ENCODE measurements around the gene MASP1. TPM values are rescaled to one million over a fixed set of nuclear protein-coding genes. Genes with fewer than 3 reads are reported as not detected.
A peak's percentile ranks its signal among the peaks of the same experiment; 100 is the strongest.

Gene MASP1
- total RNA-seq, 1 donor from 2014 or later: not detected

- Histone ChIP-seq H3K27me3 (ENCODE audit: control insufficient read depth, insufficient read depth, low read length) (no peaks in the 10 kb centered on the region), H3K4me3 (ENCODE audit: low read depth, low read length) (no peak overlapping the region), H3K36me3 (ENCODE audit: control insufficient read depth, insufficient read depth, low read length) (no peaks in the 10 kb centered on the region)
- no peak for TF ChIP-seq CTCF (IDR thresholded peaks at IDR 0.05; ENCODE audit: insufficient read depth, low read length, poor library complexity, severe bottlenecking)
- no peak for DNase-seq (ENCODE audit: low read depth)
Observed at GRCh38 chr3:187237741-187238140, 53.8 kb downstream of the MASP1 start.

GRCh38 chr3:187236962-187237361, 54.6 kb downstream of the MASP1 start:
- TF ChIP-seq CTCF (IDR thresholded peaks at IDR 0.05; ENCODE audit: insufficient read depth, low read length, poor library complexity, severe bottlenecking): no peak
- Histone ChIP-seq H3K4me3 (ENCODE audit: low read depth, low read length) (no peak overlapping the region), H3K27me3 (ENCODE audit: control insufficient read depth, insufficient read depth, low read length) (no peaks in the 10 kb centered on the region), H3K36me3 (ENCODE audit: control insufficient read depth, insufficient read depth, low read length) (no peaks in the 10 kb centered on the region)
- no peak for DNase-seq (ENCODE audit: low read depth)

GRCh38 chr3:187230011-187230410, 61.5 kb downstream of the MASP1 start:
- H3K4me3 ChIP-seq (ENCODE audit: low read depth, low read length): no peak overlapping the region
- DNase-seq (ENCODE audit: low read depth): no peak
- no peaks in the 10 kb centered on the region for H3K27me3 ChIP-seq (ENCODE audit: control insufficient read depth, insufficient read depth, low read length)
- no peak for TF ChIP-seq CTCF (IDR thresholded peaks at IDR 0.05; ENCODE audit: insufficient read depth, low read length, poor library complexity, severe bottlenecking)
- no peaks in the 10 kb centered on the region for H3K36me3 ChIP-seq (ENCODE audit: control insufficient read depth, insufficient read depth, low read length)

- TF ChIP-seq CTCF (IDR thresholded peaks at IDR 0.05; ENCODE audit: insufficient read depth, low read length, poor library complexity, severe bottlenecking): no peak
- DNase-seq (ENCODE audit: low read depth): no peak
- H3K4me3 ChIP-seq (ENCODE audit: low read depth, low read length): no peak overlapping the region
- H3K36me3 ChIP-seq (ENCODE audit: control insufficient read depth, insufficient read depth, low read length): no peaks in the 10 kb centered on the region
- no peaks in the 10 kb centered on the region for H3K27me3 ChIP-seq (ENCODE audit: control insufficient read depth, insufficient read depth, low read length)
Observed at GRCh38 chr3:187228740-187229139, 62.8 kb downstream of the MASP1 start.

GRCh38 chr3:187227658-187228258, 63.8 kb downstream of the MASP1 start:
- TF ChIP-seq CTCF (IDR thresholded peaks at IDR 0.05; ENCODE audit: insufficient read depth, low read length, poor library complexity, severe bottlenecking): no peak
- Histone ChIP-seq H3K4me3 (ENCODE audit: low read depth, low read length) (no peak overlapping the region), H3K36me3 (ENCODE audit: control insufficient read depth, insufficient read depth, low read length) (no peaks in the 10 kb centered on the region), H3K27me3 (ENCODE audit: control insufficient read depth, insufficient read depth, low read length) (no peaks in the 10 kb centered on the region)
- DNase-seq (ENCODE audit: low read depth): peak; percentile 34

- peak; percentile 43 for DNase-seq (ENCODE audit: low read depth)
Observed at GRCh38 chr3:187223799-187224198, 67.7 kb downstream of the MASP1 start.

More at GRCh38 chr3:187223799-187224198, 67.7 kb downstream of the MASP1 start:
- H3K27me3 ChIP-seq (ENCODE audit: control insufficient read depth, insufficient read depth, low read length): no peaks in the 10 kb centered on the region
- H3K36me3 ChIP-seq (ENCODE audit: control insufficient read depth, insufficient read depth, low read length): no peaks in the 10 kb centered on the region
- H3K4me3 ChIP-seq (ENCODE audit: low read depth, low read length): no peak overlapping the region
- no peak for TF ChIP-seq CTCF (IDR thresholded peaks at IDR 0.05; ENCODE audit: insufficient read depth, low read length, poor library complexity, severe bottlenecking)
